Activated CD8-positive, alpha-beta T cell treated with anti-CD3 and anti-CD28 coated beads for 36 hours (primary cell): ENCODE data around the gene PLA2G2F. TPM values are rescaled to one million over a fixed set of nuclear protein-coding genes. Genes with fewer than 3 reads are reported as not detected.

Experiments used
- ATAC-seq: fragments of 200-7000 bp; cut with Tn5 transposase; one replicate; pipeline ENCODE4 v1.10.0; 2021; ENCODE audit warnings: mild to moderate bottlenecking, moderate library complexity
- CTCF ChIA-PET: fragments of 350-600 bp; sonication (Branson Sonifier 250); formaldehyde crosslinking; loops from one replicate; lab custom pipeline; 2021; ENCODE audit warnings: antibody characterized with exemption; lab: Charles Lee
- POLR2A ChIA-PET: fragments of 350-600 bp; sonication (Branson Sonifier 250); formaldehyde crosslinking; loops from one replicate; lab custom pipeline; 2021; ENCODE audit warnings: antibody characterized with exemption; lab: Charles Lee
- DNase-seq: peaks from one replicate; pipeline ENCODE4 v3.0.0-alpha.2; 2020
- H3K27ac Mint-ChIP-seq: one replicate; pipeline ENCODE4 v1.8.0; 2021; ENCODE audit warnings: mild to moderate bottlenecking, mixed read lengths
- H3K27me3 Mint-ChIP-seq: one replicate; pipeline ENCODE4 v1.8.0; 2021; ENCODE audit warnings: mixed read lengths
- H3K36me3 Mint-ChIP-seq: one replicate; pipeline ENCODE4 v1.8.0; 2021; ENCODE audit warnings: low read depth, mixed read lengths
- H3K4me1 Mint-ChIP-seq: one replicate; pipeline ENCODE4 v1.8.0; 2021; ENCODE audit warnings: low read depth, mixed read lengths
- H3K4me3 Mint-ChIP-seq: one replicate; pipeline ENCODE4 v1.8.0; 2021; ENCODE audit warnings: mild to moderate bottlenecking, moderate library complexity, mixed read lengths
- H3K9me3 Mint-ChIP-seq: one replicate; pipeline ENCODE4 v1.8.0; 2021; ENCODE audit warnings: mixed read lengths
- intact Hi-C: fragments of 100-400 bp; cut with micrococcal nuclease; formaldehyde crosslinking; loops from one replicate; pipeline ENCODE4 v1.10.0; 2022
- total RNA-seq, 2 experiments: library from RNA; stranded (reverse); gene quantifications; one replicate each; pipeline ENCODE4 v1.2.3, GENCODE V29; 2021
- TF ChIP-seq, protein P1 (sequence below): fragments of 200-600 bp; IDR thresholded peaks from one replicate; pipeline ENCODE4 v1.8.0; 2022; ENCODE audit warnings: antibody characterized with exemption, mild to moderate bottlenecking

The PLA2G2F gene
- total RNA-seq, 2 experiments from 2014 or later, result not detected

DNA sequence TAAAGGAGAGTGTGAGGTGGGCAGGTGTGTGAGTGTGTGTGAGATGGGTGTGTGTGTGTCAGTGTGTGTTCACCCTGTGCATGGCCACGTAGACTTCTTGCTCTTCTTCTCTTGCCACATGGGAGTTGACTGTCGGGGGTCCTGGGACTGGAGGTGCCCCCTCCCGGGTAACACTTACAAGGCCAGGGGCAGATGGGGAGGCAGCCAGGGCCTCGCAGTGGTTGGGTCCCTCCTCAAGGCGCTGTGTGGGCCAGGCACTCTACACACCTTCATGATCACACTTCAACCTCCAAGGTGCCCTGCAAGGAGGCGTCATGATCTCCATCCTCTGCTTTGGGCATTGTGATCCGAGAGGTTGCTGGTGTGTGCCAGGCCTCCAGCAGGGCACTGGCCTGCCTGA lies 2.3 kb downstream of the PLA2G2F start:
- DNase-seq, result no peak
- Mint-ChIP-seq H3K4me1 (no peaks in the 10 kb centered on the region), H3K4me3 (no peak overlapping the region), H3K9me3 (no peaks in the 10 kb centered on the region), H3K27me3 (no peaks in the 10 kb centered on the region), H3K36me3 (no peaks in the 10 kb centered on the region), H3K27ac (no peak overlapping the region)
- intact Hi-C loops, result no loop called here
- TF ChIP-seq, protein P1, sequence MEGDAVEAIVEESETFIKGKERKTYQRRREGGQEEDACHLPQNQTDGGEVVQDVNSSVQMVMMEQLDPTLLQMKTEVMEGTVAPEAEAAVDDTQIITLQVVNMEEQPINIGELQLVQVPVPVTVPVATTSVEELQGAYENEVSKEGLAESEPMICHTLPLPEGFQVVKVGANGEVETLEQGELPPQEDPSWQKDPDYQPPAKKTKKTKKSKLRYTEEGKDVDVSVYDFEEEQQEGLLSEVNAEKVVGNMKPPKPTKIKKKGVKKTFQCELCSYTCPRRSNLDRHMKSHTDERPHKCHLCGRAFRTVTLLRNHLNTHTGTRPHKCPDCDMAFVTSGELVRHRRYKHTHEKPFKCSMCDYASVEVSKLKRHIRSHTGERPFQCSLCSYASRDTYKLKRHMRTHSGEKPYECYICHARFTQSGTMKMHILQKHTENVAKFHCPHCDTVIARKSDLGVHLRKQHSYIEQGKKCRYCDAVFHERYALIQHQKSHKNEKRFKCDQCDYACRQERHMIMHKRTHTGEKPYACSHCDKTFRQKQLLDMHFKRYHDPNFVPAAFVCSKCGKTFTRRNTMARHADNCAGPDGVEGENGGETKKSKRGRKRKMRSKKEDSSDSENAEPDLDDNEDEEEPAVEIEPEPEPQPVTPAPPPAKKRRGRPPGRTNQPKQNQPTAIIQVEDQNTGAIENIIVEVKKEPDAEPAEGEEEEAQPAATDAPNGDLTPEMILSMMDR, result no peak
- CTCF ChIA-PET, result no interaction called here
- POLR2A ChIA-PET, result no interaction called here
- ATAC-seq, result no peak

DNA sequence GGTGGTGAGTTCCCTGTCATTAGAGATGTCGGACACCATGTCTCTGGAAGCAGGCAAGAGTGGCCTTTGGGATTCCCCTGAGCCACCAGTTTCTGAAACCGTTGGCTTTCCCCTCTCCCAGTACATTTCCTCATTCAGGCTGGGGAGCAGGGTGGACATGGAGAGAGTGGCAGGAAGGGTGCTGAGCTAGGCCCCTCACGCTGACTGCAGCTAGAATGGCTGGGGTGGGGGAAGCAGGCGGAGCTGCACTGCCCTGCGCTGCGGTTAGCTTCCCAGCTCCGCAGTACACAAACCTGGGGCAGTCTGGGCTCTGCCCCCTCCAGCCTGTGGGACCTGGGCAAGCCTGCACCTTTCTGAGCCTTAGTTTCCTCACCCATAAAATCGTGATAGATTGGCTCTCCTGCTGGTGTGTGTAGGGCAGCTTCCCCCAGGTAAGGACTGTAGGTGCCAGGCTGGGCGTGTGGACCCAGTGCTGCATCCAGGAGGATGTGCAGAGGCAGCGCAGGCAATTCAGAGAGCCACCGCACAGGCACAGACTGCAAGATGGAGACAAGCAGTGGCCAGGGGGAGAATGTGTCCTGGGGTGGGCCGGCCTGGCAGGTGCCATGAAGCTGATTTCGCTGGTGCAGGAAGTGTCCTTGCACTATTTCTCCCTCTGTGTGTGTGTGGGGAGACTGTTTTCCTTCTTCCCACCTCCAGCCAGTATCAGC lies 3.0 kb downstream of the PLA2G2F start:
- CTCF ChIA-PET, result no interaction called here

DNA sequence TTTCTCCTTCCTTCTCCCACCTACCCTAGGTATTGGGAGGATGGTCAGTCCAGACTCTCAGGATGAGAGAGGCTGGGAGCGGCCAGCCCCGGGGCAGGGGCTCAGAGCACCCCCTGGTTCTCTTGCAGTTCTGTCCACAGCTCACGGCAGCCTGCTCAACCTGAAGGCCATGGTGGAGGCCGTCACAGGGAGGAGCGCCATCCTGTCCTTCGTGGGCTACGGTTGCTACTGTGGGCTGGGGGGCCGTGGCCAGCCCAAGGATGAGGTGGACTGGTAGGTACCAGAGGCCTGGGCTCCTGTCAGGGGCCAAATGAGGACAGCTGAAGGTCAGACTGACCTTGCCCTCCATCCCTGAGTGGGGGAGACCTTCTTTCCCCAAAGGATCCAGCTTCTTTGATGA lies 4.2 kb downstream of the PLA2G2F start:
- Mint-ChIP-seq H3K4me1 (no peaks in the 10 kb centered on the region), H3K27me3 (no peaks in the 10 kb centered on the region), H3K27ac (no peak overlapping the region), H3K36me3 (no peaks in the 10 kb centered on the region), H3K4me3 (no peak overlapping the region), H3K9me3 (no peaks in the 10 kb centered on the region)
- ChIA-PET CTCF (interaction anchor here (0.9 kb wide), 1 partner anchor 9 kb away, joined by 5 read pairs; no protein-coding TSS in a partner anchor), POLR2A (no interaction called here)
- intact Hi-C loops, result no loop called here
- ATAC-seq (no peak), DNase-seq (no peak)
- TF ChIP-seq, protein P1, result no peak

More for the DNA sequence above, 3.0 kb downstream of the PLA2G2F start:
- TF ChIP-seq, protein P1, result no peak
- Mint-ChIP-seq H3K9me3 (no peaks in the 10 kb centered on the region), H3K4me1 (no peaks in the 10 kb centered on the region), H3K27me3 (no peaks in the 10 kb centered on the region), H3K27ac (no peak overlapping the region), H3K36me3 (no peaks in the 10 kb centered on the region), H3K4me3 (no peak overlapping the region)
- intact Hi-C loops, result no loop called here
- no peak for ATAC-seq
- no peak for DNase-seq
- POLR2A ChIA-PET, result no interaction called here

DNA sequence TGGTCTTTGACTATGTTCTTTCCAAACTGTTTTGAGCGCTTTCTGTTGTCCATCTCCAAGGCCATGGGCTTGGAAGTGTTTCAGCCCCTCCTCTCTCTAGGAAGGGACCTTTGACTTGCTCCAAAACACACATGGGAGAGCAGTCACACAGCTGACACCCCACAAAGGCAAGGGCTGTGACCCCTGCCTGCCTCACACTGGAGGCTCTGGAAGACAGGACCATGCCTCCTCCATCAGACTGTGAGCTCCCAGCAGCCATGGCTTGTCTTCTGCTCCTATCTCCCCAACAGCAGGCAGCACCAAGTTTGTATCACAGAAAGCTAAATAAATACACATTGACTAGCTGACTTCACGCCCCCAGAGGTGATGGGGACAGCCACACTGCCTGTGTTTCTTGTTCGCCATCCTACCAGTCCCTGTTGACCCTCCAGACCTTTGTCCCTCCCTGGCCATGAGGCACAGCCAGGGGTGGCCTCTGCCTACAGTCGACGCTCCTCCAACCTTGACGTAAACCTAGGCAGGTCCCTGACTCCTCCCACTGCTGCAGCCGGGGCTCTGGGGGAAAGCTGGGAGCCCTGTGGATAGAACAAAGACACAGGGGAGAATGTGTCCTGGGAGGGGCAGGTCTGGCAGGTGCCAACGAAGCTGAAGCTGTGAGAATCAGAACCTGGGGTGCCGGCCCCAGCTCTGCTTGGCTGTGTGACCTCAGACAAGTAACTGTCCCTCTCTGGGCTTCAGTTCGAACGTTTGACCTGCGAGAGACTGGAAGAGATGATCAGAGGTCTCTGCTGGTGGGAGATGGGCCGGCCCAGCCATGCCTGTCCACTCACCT lies 4.8 kb downstream of the PLA2G2F start:
- intact Hi-C loops, result no loop called here
- Mint-ChIP-seq H3K9me3 (no peaks in the 10 kb centered on the region), H3K27me3 (no peaks in the 10 kb centered on the region), H3K4me3 (no peak overlapping the region), H3K4me1 (no peaks in the 10 kb centered on the region), H3K36me3 (no peaks in the 10 kb centered on the region), H3K27ac (no peak overlapping the region)
- TF ChIP-seq, protein P1, result no peak
- DNase-seq, result no peak
- no peak for ATAC-seq
- POLR2A ChIA-PET, result no interaction called here
- CTCF ChIA-PET, result interaction anchor here (0.9 kb wide), 1 partner anchor 8 kb away, joined by 5 read pairs; no protein-coding TSS in a partner anchor
